ENCODE results near the gene ZNF398.
"Not testable (repeated sequence)": the region's sequence is repeated elsewhere in the genome, so short reads cannot be mapped to it uniquely, and the experiment has no call there.

ZNF398 gene

DNA sequence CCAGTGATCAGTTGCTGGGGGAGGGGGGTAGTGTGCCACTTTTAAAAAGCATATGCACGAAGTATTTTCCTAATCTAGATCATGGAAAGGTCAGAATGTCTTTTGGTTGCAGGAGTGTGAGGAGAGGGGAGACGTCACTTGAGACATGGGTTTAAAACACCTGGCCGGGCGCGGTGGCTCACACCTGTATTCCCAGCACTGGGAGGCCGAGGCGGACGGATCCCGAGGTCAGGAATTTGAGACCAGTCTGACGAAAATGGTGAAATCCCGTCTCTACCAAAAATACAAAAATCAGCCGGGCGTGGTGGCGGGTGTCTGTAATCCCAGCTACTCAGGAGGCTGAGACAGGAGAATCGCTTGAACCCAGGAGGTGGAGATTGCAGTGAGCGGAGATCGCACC, 79.1 kb downstream of the ZNF398 start:
- not testable (repeated sequence) for DNase-seq (ENCODE audit: low read depth)

DNA sequence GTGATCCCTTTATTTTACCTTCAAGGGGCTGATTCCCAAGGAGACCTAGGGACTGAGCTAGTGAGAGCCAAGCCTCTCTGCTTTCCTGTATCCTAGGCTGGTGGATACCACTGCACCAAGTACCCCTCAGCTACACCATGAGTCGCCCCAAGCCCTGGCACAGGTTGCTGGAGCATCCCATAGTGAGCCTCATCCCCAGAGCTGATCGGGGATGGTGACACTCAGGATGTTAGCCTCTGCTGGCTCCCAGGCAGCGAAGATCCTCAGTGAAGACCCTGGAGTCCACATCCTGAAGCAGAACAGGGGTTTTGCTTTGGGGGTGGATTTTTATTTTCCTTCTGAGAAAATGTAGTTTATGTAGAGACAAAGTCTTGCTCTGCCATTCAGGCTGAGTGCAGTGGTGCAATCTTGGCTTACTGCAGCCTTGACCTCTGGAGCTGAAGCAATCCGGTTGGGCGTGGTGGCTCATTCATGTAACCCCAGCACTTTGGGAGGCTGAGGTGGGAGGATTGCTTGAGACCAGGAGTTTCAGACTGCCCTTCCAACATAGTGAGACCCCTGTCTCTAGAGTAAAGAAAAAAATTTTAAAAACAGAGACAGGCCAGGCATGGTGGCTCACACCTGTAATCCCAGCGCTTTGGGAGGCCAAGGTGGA, 79.7 kb downstream of the ZNF398 start:
- DNase-seq (ENCODE audit: low read depth), result no peak

DNA sequence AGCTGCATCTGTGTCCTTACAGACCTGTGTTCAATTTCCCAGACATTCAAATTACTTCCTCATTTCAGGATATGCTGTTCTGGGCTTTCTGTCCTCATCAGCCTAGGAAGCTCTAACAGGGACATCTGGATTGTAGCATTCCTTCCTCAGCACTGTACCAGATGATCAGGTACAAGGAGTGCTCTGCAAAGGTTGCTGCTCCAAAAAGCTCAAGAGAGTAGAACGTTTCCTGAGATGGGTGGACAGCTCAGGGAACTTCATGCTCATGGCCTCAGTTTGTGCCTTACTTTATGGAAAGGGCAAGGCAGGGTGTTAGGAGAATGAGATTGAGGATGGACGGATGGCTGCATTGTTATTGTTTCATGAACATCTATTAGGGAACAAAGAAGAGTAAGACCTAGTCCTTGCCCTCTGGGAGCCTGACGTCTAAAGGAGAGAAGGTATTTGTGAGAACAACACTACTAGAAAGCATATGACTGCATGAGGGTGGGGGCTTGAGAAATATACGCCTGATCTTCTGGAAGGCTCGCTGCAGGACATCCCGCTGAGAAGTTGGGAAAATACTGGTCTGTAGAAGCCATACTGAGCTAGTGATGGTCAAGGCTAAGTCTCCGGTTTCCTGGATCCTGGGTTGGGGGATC, 81.7 kb downstream of the ZNF398 start:
- no peak for DNase-seq (ENCODE audit: low read depth)

DNA sequence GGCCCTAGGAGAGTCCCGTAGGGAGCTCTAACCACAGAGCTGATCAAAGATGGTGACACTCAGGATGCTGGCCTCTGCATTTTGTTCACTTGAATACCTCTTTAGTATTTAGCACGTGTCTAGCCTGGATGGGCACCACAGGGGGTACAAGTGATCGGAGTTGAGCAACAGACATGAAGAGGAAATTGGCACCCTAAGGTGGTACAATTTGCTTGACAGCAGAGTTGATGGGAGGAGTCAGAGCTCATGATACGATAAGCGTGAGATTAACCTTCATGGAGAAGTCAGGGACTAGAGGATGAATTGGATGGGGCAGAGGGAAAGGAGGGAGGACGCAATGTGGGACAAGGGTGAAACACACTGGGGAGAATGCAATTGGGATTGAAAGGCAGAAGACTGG, 82.3 kb downstream of the ZNF398 start:
- DNase-seq (ENCODE audit: low read depth), result no peak

DNA sequence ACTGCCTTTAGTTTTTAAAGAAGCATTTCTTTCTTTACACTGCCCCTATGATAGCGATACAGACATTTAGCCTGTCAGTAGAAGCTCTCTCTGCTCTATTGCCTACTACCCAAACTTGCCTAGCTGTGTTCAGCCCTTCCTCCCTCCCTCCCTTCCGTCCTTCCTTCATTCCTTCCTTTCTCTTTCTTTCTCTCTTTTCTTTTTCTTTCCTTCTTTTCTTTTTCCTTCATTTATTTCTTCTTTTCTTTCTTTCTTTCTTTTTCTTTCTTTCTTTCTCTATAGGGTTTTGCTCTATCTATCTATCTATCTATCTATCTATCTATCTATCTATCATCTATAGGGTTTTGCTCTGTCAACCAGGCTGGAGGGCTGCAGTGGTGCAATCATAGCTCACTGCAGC, 85.1 kb downstream of the ZNF398 start:
- DNase-seq (ENCODE audit: low read depth), result no peak
